GM19467 (cell line): ENCODE measurements around the gene TMBIM1.
"Not testable (repeated sequence)": the region's sequence is repeated elsewhere in the genome, so short reads cannot be mapped to it uniquely, and the experiment has no call there.

Experiments used
- ATAC-seq: cut with Tn5 transposase; IDR thresholded peaks from one replicate; pipeline ENCODE4 v1.9.1; 2021; ENCODE audit warnings: mild to moderate bottlenecking, moderate library complexity; ENCODE audit not compliant: unreplicated experiment

Gene TMBIM1

DNA sequence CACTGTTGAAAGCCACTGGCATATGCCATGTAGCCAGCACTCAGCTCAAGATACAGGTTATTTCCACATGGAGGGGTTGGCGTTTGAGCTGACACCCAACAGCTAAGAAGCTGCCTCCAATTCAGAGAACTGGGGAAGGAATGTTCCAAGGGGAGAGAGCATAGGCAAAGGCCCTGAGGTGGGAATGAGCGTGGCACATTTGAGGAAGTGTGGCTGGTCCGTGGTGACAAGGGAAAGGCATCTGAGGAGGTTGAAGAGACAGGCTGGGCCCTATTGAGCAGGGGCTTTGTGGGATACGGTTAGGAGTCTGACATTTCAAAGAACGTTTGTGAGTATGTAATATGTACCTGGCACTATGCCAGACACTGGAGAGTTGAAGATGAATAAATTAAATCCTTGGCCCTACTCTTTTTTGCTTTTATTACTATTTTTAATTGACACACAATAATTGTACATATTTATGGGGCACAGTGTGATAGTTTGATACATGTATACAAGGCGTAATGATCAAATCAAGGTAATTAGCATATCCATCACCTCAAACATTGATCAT lies 27.6 kb upstream of the TMBIM1 start:
- no peak for ATAC-seq

DNA sequence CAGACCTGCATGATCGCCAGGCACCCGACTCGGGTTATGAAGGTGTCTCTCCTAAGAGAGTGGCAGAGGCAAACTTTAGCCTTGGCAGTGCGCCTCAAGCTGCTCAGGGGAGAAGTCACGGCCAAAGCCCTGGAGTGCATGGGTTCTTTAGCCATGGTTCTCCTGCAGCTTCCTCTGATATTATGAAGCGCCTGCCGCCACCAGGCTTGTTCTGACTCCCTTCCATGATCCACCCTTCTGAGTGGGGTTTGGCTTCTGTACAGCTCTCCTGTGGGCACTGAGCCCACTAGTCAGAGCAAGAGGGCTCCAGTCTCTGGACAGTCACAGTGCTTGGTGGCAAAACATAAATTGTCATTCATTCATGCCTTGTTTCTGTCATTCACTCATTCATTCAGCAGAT lies 25.9 kb upstream of the TMBIM1 start:
- ATAC-seq: no peak

DNA sequence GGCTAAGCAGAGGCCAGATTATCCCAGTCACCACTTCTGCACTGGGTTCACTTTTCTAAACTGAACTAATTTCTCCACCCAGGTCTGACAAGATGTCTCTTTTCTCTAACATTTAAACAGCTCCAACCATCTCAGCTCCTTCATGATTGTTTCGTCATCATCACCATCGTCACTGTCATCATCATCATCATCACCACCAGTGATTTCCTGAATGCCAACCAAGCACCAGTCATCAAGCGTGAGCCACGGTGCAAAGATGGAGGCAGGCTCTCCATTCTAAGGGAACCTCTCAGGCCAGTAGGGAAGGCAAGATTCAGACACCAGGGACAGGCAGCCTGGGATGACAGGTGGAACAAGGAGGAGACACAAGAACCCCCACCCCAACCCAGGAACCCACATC lies 25.5 kb upstream of the TMBIM1 start:
- no peak for ATAC-seq

DNA sequence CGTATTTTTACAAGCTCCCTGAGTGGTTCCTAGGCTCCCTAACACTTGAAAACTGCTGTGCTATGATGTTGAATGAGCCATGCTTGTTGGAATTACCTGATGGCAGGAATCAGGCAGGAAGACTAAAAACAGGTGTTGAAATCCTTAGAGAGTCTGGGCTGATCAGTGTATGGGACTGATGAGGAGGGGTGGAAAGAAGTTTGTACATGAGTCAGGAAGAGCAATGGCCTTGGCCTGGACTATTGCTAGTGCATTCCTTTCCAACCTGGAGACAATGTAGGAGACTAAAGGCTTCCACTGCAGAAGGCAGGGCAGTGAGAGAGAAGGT lies 25.0 kb upstream of the TMBIM1 start:
- no peak for ATAC-seq

DNA sequence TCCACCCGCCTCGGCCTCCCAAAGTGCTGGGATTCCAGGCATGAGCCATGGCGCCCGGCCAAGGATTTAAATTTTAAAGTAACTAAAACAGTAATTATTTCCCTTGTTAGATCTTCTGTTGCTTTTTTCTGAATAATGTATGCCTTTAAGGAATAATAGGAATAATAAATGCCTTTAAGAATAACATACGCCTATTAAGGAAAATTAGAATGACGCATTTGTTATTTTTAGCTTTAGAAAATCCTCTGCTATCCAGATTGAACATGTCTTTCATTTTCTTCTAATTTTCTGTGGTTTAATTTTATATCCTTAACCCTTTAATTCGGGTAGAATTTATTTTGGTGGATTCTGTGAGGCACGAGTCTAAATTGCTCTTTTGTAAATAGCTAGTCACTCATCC lies 23.1 kb upstream of the TMBIM1 start:
- no peak for ATAC-seq

DNA sequence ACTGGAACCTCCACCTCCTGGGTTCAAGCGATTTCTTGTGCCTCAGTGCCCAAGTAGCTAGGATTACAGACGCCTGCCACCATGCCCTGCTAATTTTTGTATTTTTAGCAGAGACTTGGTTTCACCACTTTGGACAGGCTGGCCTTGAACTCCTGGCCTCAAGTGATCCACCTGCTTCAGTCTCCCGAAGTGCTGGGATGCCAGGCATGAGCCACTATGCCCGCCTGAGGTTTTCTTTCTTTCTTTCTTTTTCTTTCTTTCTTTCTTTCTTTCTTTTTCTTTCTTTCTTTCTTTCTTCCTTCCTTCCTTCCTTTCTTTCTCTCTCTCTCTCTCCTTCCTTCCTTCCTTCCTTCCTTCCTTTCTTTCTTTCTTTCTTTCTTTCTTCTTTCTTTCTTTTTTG lies 22.5 kb upstream of the TMBIM1 start:
- not testable (repeated sequence) for ATAC-seq

DNA sequence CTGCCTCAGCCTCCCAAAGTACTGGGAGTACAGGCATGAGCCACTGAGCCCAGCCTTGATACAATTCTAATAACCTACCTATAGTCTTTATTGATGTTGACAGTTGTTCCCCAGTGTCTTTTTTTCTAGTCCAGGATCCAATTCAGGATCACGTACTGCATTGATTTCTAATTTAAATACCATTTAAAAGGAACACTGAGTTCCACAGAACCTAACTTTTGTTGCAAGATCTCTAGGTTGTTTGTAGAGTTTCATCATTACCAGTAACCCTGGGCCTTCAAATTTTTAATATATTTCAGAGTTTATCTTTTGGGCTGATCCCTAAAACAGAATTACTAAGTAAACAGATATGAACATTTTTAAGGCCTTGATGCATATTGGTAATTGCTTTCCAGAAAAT lies 21.1 kb upstream of the TMBIM1 start:
- ATAC-seq: no peak

DNA sequence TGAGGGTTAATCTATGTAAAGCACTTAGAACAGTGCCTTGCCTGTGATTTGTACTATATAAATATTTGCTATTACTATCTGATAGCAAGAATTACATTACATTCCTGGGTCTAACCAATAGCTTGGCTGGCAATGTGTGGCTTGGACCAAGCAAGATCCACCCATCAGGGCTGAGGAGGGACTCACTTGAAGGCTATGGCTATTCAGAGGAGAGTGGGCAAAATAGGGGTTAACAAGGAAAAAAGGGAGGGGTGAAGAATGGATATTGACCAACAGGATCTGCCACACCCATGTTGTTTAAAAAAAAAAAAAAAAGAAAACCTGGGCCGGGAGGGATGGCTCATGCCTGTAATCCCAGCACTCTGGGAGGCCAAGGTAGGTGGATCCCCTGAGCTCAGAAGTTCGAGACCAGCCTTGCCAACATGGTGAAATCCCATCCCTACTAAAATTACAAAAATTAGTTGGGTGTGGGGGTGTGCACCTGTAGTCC lies 20.0 kb upstream of the TMBIM1 start:
- ATAC-seq: no peak

DNA sequence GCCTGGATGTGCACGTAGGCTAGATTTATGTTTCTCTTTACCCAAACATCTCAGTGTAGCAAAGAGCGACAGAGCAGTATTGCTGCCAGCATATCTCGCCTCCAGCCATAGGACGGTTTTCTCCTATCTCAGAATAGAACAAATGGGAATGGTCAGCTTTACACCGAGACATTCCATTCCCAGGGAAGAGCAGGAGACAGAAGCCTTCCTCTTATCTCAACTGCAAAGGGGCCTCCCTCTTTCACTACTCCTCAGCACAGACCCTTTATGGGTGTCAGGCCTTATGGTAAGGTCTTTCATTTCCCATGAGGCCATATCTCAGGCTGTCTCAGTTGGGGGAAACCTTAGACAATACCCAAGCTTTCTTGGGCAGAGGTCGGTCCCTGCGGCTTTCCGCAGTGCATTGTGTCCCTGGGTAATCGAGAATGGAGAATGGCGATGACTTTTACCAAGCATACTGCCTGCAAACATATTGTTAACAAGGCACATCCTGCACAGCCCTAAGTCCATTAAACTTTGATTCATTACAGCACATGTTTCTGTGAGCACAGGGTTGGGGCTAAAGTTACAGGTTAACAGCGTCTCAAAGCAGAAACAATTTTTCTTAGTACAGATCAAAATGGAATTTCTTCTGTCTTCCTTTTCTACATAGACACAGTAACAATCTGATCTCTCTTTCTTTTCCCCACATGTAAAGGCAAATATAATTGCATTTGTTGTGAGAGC lies 19.4 kb upstream of the TMBIM1 start:
- not testable (repeated sequence) for ATAC-seq

DNA sequence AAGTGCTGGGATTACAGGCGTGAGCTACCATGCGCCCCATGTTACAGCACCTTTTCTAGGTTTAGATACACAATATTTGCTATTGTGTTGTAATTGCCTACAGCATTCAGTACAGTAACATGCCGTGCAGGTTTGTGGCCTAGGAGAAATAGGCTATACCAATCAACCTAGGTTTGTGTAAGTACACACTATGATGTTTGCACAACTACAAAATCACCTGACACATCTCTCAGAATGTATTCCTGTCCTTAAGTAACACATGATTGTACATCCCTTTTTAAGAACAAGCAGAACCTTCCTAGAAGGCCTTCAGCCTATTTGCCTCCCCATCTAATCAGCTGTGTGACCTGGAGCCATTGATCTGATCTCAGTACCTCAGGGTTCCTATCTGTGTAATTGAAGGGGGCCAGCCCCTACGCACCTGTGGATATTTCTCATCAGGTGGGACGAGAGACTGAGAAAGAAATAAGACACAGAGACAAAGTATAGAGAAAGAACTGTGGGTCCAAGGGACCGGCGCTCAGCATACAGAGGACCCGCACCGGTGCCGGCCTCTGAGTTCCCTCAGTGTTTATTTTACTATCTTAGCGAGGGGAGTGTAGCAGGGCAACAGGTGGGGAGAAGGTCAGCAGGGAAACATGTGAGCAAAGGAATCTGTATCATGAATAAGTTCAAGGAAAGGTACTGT lies 18.7 kb upstream of the TMBIM1 start:
- no peak for ATAC-seq

DNA sequence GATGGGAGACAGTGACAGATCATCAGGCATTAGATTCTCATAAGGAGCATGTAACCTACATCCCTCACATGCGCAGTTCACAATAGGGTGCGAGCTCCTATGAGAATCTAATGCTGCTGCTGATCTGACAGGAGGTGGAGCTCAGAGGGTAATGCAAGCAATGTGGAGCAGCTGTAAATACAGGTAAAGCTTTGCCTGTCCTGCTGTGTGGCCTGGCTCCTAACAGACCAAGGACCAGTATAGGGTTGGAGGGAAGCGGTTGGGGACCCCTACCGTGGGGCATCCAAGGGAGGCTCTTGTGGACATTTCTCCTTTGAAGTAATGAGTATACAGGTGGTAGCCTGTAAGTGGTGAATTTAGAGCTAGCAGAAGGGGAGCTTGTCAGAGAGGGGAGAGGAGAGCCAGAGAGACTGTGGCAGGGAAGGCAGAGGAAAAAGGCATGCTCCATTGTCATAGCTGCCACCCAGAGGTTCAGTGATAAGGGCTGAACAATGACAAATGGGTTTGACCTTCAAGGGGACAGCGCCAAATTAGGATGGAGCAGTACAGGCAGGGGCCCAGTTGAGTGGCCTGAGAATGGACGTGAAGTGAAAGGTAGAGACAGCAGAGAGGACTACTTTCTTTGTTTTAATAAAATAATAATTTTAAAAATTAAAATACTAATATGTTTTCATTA lies 15.2 kb upstream of the TMBIM1 start:
- no peak for ATAC-seq

DNA sequence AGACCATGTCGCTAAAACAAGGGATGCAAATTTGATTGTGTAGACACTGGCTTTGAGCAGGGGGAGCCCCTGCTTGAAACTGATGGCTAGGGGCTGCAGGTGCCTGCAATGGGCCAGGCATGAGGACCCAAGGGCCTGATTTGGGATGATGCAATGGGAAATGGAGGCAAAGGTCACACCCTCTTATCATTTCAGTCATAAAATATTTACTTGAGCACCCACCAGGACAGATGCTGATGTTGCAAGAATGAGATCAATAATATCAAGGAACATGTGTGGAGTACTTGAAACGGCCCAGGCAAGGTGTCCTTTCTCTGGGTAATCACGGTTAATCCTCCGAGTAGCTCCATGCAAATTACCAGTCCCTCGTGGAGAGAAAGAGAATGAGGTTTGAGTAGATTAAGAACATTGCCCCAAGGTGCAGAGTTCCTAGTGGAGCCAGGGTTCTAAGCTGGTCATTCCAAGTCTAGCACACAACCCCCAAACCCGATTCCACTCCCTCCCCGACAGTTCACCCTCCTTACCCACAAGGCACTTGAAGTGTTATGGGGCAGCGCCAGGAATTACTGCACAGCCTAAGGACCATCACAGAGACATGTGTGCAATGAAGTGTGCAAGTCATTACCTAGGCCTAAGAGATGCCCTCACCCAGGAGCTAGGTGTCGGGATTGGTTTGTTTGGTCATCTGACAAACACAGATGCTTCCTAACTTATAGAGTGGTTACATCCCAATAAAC lies 14.0 kb upstream of the TMBIM1 start:
- no peak for ATAC-seq

DNA sequence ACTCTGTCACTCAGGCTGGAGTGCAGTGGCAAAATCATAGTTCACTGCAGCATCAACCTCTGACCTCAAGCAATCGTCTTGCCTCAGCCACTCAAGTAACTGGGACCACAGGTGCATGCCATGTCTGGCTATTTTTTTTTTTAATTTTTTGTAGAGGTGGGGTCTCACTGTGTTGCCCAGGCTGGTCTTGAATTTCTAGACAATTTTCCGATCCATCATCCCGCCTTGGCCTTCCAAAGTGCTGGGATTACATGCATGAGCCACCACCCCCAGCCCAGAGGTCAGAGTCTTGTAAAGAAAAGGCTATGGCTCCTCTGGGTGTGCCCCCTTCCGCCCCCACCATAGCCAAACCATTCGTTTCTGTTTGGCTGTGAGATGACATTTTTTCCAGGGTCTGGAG lies 13.1 kb upstream of the TMBIM1 start:
- no peak for ATAC-seq

DNA sequence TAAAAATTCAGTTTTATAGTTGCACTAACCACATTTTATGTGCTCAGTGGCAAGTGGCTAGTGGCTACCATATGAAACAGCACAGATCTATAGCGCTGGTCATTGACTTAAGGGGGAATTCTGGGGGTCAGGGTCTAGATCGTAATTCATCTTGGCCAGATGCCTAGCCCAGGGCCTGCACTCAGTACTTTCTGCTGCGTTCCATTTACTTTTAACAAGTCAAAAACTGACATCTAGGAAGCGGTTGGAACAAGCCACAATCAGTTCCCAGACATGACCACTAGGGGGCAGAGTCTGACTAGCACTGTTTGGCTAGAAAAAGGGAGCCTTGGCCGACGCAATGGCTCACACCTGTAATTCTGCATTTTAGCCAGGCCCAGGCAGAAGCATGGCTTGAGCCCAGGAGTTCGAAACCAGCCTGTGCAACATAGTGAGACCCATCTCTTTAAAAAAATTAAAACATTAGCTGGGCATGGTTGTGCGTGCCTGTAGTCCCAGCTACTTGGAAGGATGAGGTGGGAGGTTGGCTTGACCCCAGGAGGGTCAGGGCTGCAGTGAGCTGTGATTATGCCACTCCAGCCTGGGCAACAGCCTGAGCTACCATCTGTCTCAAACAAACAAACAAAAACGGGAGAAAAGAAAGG lies 9.0 kb upstream of the TMBIM1 start:
- ATAC-seq: no peak

DNA sequence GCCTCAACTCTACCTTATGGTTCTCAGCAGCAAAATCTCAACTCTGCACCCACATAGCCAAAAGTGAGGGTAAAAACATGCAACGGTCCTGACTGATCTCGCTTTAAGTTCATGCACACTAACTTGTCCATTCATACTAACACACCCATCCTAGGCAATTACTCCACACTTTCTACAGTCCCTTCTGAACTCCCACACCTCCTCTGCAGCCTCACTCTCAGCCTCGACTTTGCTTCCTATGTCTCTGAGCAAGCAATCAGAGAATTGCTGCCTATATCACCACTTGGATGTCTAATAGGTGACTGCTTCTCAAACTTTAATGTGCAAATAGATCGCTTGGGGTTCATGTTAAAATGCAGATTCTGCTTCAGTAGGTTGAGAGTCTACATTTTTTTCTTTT lies 7.8 kb upstream of the TMBIM1 start:
- ATAC-seq: no peak

DNA sequence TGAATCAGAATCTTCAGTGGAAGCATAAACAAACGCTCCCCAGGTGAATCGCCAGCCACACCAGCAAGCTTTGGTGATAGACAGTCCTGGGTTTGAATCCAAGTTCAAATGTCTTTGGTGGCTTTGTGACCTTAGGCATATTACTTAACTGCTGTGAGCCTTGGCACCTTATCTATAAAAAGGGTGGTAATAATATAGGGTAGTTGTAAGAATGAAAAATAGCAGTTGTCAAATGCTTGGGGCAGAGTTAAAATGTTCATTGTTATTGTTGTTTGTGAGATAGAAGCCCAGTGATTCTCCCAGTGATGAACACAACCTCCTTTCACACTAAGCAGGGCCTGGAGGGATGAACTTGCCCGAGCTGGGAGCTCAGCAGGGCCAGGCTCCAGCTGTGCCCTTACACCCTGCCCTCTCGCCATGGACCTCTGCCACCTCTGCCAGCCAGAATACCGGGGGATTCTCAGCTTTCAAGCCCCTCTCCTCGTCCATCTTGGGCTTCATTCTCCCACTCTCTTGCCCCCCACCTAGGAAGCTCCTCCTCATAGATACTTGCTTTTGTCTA lies 6.1 kb upstream of the TMBIM1 start:
- no peak for ATAC-seq

DNA sequence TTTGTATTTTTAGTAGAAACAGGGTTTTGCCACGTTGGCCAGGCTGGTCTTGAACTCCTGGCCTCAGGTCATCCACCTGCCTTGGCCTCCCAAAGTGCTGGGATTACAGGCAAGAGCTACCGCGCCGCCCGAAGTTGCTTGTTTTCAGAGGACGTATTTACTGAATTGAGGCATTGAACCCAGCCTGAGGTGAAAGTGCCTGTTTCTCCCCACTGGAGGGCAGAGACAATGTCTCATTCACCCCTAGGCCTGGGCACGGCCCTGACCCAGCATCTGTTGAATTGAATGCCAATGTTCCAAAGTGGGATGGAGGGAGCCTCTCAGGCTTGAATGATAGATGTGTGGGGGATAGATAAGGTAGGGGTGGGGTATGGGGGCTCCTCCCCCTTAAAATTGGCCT lies 4.5 kb upstream of the TMBIM1 start:
- no peak for ATAC-seq

DNA sequence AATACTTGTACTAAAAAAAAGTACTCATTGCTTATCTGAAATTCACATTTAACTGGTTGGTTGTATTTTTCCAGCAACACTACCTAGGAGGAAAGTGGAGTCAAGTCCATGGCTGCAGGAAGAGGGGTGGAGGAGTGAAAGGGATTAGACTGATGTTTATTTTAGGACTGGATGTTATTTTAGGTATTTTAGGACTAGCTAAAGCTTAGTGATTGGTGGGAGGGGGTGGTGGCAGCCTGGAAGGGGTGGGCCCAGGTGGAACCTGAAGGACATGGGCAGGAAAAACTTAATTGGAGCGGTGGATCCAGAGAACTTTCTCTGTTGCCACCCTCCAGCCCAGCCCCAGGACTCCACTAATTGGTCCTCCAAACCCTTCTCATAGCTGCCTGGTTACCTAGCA lies 3.9 kb upstream of the TMBIM1 start:
- no peak for ATAC-seq

DNA sequence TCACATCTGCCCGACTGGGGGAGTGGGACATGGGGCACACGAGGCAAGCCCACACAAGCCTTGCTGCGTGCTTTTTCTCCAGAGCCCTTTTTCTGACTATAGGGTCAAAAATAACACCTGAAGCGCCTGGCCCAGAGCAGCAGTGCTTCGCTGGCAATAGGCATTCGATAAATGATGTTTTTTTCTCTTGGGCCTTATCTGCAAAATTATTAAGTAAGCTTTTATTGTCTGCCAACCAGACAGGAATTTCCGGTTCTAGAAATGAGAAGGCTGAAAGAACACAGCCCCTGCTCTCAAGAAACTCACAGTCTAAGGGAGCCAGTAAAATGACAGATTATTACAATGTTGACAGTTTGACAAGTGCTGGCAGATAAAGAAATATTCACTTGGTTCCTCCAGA lies 2.7 kb upstream of the TMBIM1 start:
- ATAC-seq: no peak

DNA sequence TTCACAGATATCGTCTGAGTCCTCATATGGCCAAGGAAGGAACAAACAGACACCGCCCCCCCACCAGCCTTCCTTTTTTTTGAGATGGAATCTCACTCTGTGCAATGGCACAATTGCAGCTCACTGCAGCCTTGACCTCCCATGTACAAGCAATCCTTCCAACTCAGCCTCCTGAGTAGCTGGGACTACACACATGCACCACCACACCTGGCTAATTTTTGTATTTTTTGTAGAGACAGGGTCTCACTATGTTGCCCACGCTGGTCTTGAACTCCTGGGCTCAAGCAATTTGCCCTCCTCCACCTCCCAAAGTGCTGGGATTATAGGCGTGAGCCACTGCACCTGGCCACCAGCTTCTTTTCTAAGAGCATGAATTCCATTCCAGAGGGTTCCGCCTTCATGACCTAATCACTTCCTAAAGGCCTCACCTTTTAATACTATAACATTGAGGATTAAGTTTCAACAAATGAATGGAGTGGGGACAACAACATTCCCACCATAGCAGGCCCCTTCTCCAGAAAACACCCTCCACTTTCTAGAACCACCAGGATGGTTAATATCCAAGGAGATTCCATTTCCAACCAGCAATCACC lies 2.2 kb upstream of the TMBIM1 start:
- no peak for ATAC-seq
